Naive thymus-derived CD4-positive, alpha-beta T cell (primary cell): ENCODE data around the gene TDRD12. TPM values are rescaled to one million over a fixed set of nuclear protein-coding genes. Genes with fewer than 3 reads are reported as not detected.

Experiments
- ATAC-seq: fragments of 150-1000 bp; cut with Tn5 transposase; 2 replicates; pipeline ENCODE4 v1.10.0; 2021; ENCODE audit warnings: mild to moderate bottlenecking, moderate library complexity
- CTCF ChIA-PET: fragments of 350-600 bp; sonication (Branson Sonifier 250); formaldehyde crosslinking; loops from one replicate; lab custom pipeline; 2021; ENCODE audit warnings: antibody characterized with exemption; lab: Charles Lee
- POLR2A ChIA-PET: fragments of 350-600 bp; sonication (Branson Sonifier 250); formaldehyde crosslinking; loops from one replicate; lab custom pipeline; 2021; ENCODE audit warnings: antibody characterized with exemption, inconsistent platforms; lab: Charles Lee
- DNase-seq, 9 donors: peaks; one replicate each; pipeline versions ENCODE4 v3.0.0 to v3.0.0-alpha.2; 2020 to 2022; ENCODE audit warnings: mixed read lengths in 1 of 9
- H3K27ac ChIP-seq: one replicate; pipeline ENCODE4 v1.7.0; 2013; ENCODE audit warnings: mild to moderate bottlenecking, low read depth, low read length, moderate library complexity
- H3K27me3 ChIP-seq, 2 donors: one replicate each; pipeline ENCODE4 v1.7.0; 2013; ENCODE audit warnings: low read length in 2 of 2, mild to moderate bottlenecking in 2 of 2, moderate library complexity in 2 of 2; ENCODE audit not compliant: control insufficient read depth in 2 of 2, insufficient read depth in 2 of 2
- H3K36me3 ChIP-seq, 3 experiments: 1 replicate in 2 of 3; 2 replicates in 1 of 3; pipeline ENCODE4 v1.7.0; 2013; ENCODE audit warnings: low read length in 3 of 3, mild to moderate bottlenecking in 3 of 3, moderate library complexity in 1 of 3; ENCODE audit not compliant: insufficient read depth in 3 of 3, control insufficient read depth in 2 of 3
- H3K4me1 ChIP-seq, 2 donors: one replicate each; pipeline ENCODE4 v1.7.0; 2013; ENCODE audit warnings: low read length in 2 of 2, mild to moderate bottlenecking in 2 of 2, moderate library complexity in 1 of 2; ENCODE audit not compliant: control insufficient read depth in 2 of 2, insufficient read depth in 2 of 2
- H3K4me3 ChIP-seq: 2 replicates; pipeline ENCODE4 v1.7.0; 2013; ENCODE audit warnings: mild to moderate bottlenecking, low read length
- H3K9me3 ChIP-seq, 3 experiments: 1 replicate in 2 of 3; 2 replicates in 1 of 3; pipeline ENCODE4 v1.7.0; 2013; ENCODE audit warnings: low read length in 3 of 3; ENCODE audit not compliant: control insufficient read depth in 2 of 3
- H3K27ac Mint-ChIP-seq, 9 donors: one replicate each; pipeline ENCODE4 v1.8.0; 2020 to 2022; ENCODE audit warnings: mixed read lengths in 9 of 9, mild to moderate bottlenecking in 8 of 9, moderate library complexity in 5 of 9, inconsistent platforms in 2 of 9
- H3K27me3 Mint-ChIP-seq, 5 donors: one replicate each; pipeline ENCODE4 v1.8.0; 2021 to 2022; ENCODE audit warnings: mixed read lengths in 5 of 5, mild to moderate bottlenecking in 1 of 5
- H3K36me3 Mint-ChIP-seq, 5 donors: one replicate each; pipeline ENCODE4 v1.8.0; 2020 to 2022; ENCODE audit warnings: mixed read lengths in 5 of 5, mild to moderate bottlenecking in 3 of 5, inconsistent platforms in 1 of 5
- H3K4me1 Mint-ChIP-seq, 7 donors: one replicate each; pipeline ENCODE4 v1.8.0; 2020 to 2022; ENCODE audit warnings: mixed read lengths in 7 of 7, mild to moderate bottlenecking in 3 of 7, inconsistent platforms in 1 of 7
- H3K4me3 Mint-ChIP-seq, 10 donors: one replicate each; pipeline ENCODE4 v1.8.0; 2020 to 2022; ENCODE audit warnings: mild to moderate bottlenecking in 10 of 10, mixed read lengths in 10 of 10, moderate library complexity in 6 of 10, inconsistent platforms in 2 of 10
- H3K9me3 Mint-ChIP-seq, 11 donors: one replicate each; pipeline ENCODE4 v1.8.0; 2020 to 2022; ENCODE audit warnings: mixed read lengths in 11 of 11, mild to moderate bottlenecking in 4 of 11, inconsistent platforms in 1 of 11, moderate library complexity in 1 of 11
- intact Hi-C, 2 donors: fragments of 100-400 bp; cut with micrococcal nuclease; formaldehyde crosslinking; loops; one replicate each; pipeline ENCODE4 v1.15.1; 2023
- polyA plus RNA-seq, 2 donors: library from polyadenylated mRNA; unstranded; fragments of 300-500 nt; fragmentation: Illumina TruSeq; gene quantifications; one replicate each; pipeline ENCODE4 v1.2.3, GENCODE V29; 2021
- total RNA-seq, 6 experiments: library from RNA in 5 of 6; stranded (reverse) in 5 of 6; gene quantifications; 1 replicate in 5 of 6; 2 replicates in 1 of 6; pipeline ENCODE4 v1.2.3 and lab custom pipeline; 2021 to 2026

Gene TDRD12, protein sequence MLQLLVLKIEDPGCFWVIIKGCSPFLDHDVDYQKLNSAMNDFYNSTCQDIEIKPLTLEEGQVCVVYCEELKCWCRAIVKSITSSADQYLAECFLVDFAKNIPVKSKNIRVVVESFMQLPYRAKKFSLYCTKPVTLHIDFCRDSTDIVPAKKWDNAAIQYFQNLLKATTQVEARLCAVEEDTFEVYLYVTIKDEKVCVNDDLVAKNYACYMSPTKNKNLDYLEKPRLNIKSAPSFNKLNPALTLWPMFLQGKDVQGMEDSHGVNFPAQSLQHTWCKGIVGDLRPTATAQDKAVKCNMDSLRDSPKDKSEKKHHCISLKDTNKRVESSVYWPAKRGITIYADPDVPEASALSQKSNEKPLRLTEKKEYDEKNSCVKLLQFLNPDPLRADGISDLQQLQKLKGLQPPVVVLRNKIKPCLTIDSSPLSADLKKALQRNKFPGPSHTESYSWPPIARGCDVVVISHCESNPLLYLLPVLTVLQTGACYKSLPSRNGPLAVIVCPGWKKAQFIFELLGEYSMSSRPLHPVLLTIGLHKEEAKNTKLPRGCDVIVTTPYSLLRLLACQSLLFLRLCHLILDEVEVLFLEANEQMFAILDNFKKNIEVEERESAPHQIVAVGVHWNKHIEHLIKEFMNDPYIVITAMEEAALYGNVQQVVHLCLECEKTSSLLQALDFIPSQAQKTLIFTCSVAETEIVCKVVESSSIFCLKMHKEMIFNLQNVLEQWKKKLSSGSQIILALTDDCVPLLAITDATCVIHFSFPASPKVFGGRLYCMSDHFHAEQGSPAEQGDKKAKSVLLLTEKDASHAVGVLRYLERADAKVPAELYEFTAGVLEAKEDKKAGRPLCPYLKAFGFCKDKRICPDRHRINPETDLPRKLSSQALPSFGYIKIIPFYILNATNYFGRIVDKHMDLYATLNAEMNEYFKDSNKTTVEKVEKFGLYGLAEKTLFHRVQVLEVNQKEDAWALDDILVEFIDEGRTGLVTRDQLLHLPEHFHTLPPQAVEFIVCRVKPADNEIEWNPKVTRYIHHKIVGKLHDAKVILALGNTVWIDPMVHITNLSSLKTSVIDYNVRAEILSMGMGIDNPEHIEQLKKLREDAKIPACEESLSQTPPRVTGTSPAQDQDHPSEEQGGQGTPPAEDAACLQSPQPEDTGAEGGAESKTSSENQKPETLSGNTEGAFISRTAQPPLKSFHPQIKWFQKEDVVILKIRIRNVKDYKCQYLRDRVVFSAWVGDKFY (N-terminal part only)
- 1 to 10 TPM in 2 of 5 experiments, under 1 TPM in 3; 0.17 to 3.6 (median 0.92) TPM for total RNA-seq
- polyA plus RNA-seq, result under 1 TPM in 1 of 2 donors, not detected in 1; 0.43 TPM
- total RNA-seq (lab: John Stamatoyannopoulos, UW), result 0.94 reads per million

GRCh38 chr19:32719611-32720059, at the start of gene TDRD12:
TSS of gene TDRD12 (plus strand) at chr19:32719767. CDS start at chr19:32720073, 306 bp downstream.
- Histone ChIP-seq H3K4me1 (no peaks in the 10 kb centered on the region), H3K9me3 (no peaks in the 10 kb centered on the region), H3K36me3 (peaks cover 0 to 2% (median 0%) of the 10 kb centered on the region in 3 experiments), H3K4me3 (no peak within 1 kb of the TSS), H3K27me3 (no peaks in the 10 kb centered on the region), H3K27ac (no peak within 1 kb of the TSS)
- DNase-seq, result no peak
- Mint-ChIP-seq H3K4me1 (peaks cover 0 to 4% (median 0%) of the 10 kb centered on the region in 7 donors), H3K27ac (peak within 1 kb of the TSS in 1 of 9 donors; percentile 67), H3K9me3 (no peaks in the 10 kb centered on the region), H3K4me3 (no peak within 1 kb of the TSS), H3K36me3 (peaks cover 0 to 10% (median 7%) of the 10 kb centered on the region in 5 donors), H3K27me3 (no peaks in the 10 kb centered on the region)
- ChIA-PET POLR2A (no interaction called here), CTCF (no interaction called here)
- no peak for ATAC-seq
- intact Hi-C loops, result no loop called here

DNA sequence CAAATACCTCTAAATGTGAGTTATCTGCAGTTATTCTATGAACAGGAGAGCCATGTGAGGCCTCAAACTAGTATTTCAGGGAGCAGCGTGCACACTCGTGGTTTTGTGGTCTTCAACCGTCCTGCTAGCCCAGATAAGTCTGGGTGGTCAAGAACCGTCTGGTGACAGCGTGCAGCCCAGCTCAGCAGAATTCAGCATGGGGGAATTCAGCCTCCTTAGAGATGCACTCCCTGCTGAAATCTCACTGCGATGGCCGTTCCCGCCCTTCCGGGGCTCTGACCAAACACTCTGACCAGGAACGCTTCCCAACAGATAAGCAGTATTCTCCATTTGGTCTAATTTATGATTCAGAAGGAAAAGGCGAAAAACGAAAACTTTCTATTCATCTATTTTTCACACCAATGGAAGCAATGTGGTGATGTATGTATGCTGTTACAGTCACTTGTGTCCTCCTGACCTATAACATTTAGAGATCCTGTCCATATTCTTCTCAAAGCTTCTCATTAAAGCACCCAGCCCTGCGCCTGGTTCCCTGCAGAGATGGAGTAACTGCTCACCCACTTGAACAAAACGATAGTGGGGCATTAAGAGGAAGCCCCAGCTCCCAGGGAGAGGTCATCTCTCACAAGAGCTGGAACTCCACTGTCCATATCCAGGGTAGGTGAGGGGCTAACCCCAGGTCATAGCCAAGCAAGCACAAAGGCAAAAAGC, 47.5 kb upstream of the TDRD12 start:
- H3K27me3 ChIP-seq, result no peaks in the 10 kb centered on the region
- peaks cover 0 to 10% (median 1%) of the 10 kb centered on the region in 5 donors for H3K27me3 Mint-ChIP-seq
- H3K27ac ChIP-seq, result no peak overlapping the region
- POLR2A ChIA-PET, result interaction anchor here (0.5 to 0.6 kb wide), 2 partner anchors 387 to 409 kb away, joined by 3 read pairs; partner anchors contain the start of gene GPATCH1
- ATAC-seq, result no peak
- peak overlapping the region in 1 of 9 donors; percentile 40 for H3K27ac Mint-ChIP-seq
- peaks cover 36 to 59% (median 48%) of the 10 kb centered on the region in 7 donors for H3K4me1 Mint-ChIP-seq
- H3K36me3 Mint-ChIP-seq, result peaks cover 0 to 6% (median 0%) of the 10 kb centered on the region in 5 donors
- intact Hi-C loops, result loop anchor here in 1 of 2 donors (10.0 kb wide), 1 partner anchor 703 kb away; the partner anchor contains the start of gene CEBPG
- no peaks in the 10 kb centered on the region for H3K9me3 ChIP-seq
- no peaks in the 10 kb centered on the region for H3K9me3 Mint-ChIP-seq
- no peak overlapping the region for H3K4me3 ChIP-seq
- peaks cover 13 to 14% of the 10 kb centered on the region in 2 donors for H3K4me1 ChIP-seq
- peaks cover 0 to 6% (median 0%) of the 10 kb centered on the region in 3 experiments for H3K36me3 ChIP-seq
- H3K4me3 Mint-ChIP-seq, result peak overlapping the region in 7 of 10 donors; percentile 8 to 96 (median 43)
- CTCF ChIA-PET, result no interaction called here
- DNase-seq, result no peak

GRCh38 chr19:32672841-32673240, 46.7 kb upstream of the TDRD12 start:
- DNase-seq (no peak), ATAC-seq (no peak)
- Mint-ChIP-seq H3K27me3 (peaks cover 6 to 18% (median 8%) of the 10 kb centered on the region in 5 donors), H3K27ac (no peak overlapping the region), H3K4me3 (peak overlapping the region; percentile 37 to 96 (median 79)), H3K36me3 (peaks cover 0 to 6% (median 0%) of the 10 kb centered on the region in 5 donors), H3K9me3 (no peaks in the 10 kb centered on the region), H3K4me1 (peaks cover 40 to 64% (median 54%) of the 10 kb centered on the region in 7 donors)
- Histone ChIP-seq H3K9me3 (no peaks in the 10 kb centered on the region), H3K36me3 (peaks cover 0 to 5% (median 0%) of the 10 kb centered on the region in 3 experiments), H3K4me1 (peaks cover 13 to 14% of the 10 kb centered on the region in 2 donors), H3K27ac (no peak overlapping the region), H3K27me3 (no peaks in the 10 kb centered on the region), H3K4me3 (no peak overlapping the region)
- intact Hi-C loops, result loop anchor here in 1 of 2 donors (10.0 kb wide), 1 partner anchor 702 kb away; the partner anchor contains the start of gene CEBPG
- CTCF ChIA-PET, result no interaction called here
- POLR2A ChIA-PET, result no interaction called here

- Mint-ChIP-seq H3K4me1 (peaks cover 37 to 60% (median 51%) of the 10 kb centered on the region in 7 donors), H3K4me3 (peak overlapping the region; percentile 63 to 96 (median 95)), H3K36me3 (peaks cover 0 to 6% (median 0%) of the 10 kb centered on the region in 5 donors), H3K9me3 (no peaks in the 10 kb centered on the region), H3K27ac (peak overlapping the region in 3 of 9 donors; percentile 69 to 90 (median 70)), H3K27me3 (peaks cover 6 to 24% (median 8%) of the 10 kb centered on the region in 5 donors)
- Histone ChIP-seq H3K36me3 (peaks cover 0 to 5% (median 0%) of the 10 kb centered on the region in 3 experiments), H3K9me3 (no peaks in the 10 kb centered on the region), H3K27ac (no peak overlapping the region), H3K4me1 (peaks cover 13 to 14% of the 10 kb centered on the region in 2 donors), H3K4me3 (no peak overlapping the region), H3K27me3 (no peaks in the 10 kb centered on the region)
- ATAC-seq (no peak), DNase-seq (no peak)
- ChIA-PET POLR2A (interaction anchor here (0.6 kb wide), 2 partner anchors 74 to 1686 kb away, joined by 3 read pairs; no protein-coding TSS in a partner anchor), CTCF (interaction anchor here (0.6 kb wide), 1 partner anchor 91 kb away, joined by 3 read pairs; no protein-coding TSS in a partner anchor)
- intact Hi-C loops, result loop anchor here in 1 of 2 donors (10.0 kb wide), 1 partner anchor 701 kb away; the partner anchor contains the start of gene CEBPG
These were observed 46.0 kb upstream of the TDRD12 start for GRCh38 chr19:32673573-32673972.

- Mint-ChIP-seq H3K27ac (peak overlapping the region; percentile 69 to 90 (median 82)), H3K4me1 (peaks cover 33 to 52% (median 44%) of the 10 kb centered on the region in 7 donors), H3K27me3 (peaks cover 6 to 31% (median 8%) of the 10 kb centered on the region in 5 donors), H3K9me3 (no peaks in the 10 kb centered on the region), H3K36me3 (peaks cover 0 to 6% (median 0%) of the 10 kb centered on the region in 5 donors), H3K4me3 (peak overlapping the region; percentile 90 to 98 (median 96))
- CTCF ChIA-PET, result interaction anchor here (0.6 to 1.2 kb wide), 3 partner anchors 17 to 92 kb away, joined by 3 to 5 read pairs (median 4); partner anchors contain the start of gene NUDT19
- Histone ChIP-seq H3K27me3 (no peaks in the 10 kb centered on the region), H3K4me1 (peaks cover 13 to 14% of the 10 kb centered on the region in 2 donors), H3K4me3 (peak overlapping the region; percentile 97), H3K27ac (peak overlapping the region; percentile 67), H3K36me3 (peaks cover 0 to 3% (median 0%) of the 10 kb centered on the region in 3 experiments), H3K9me3 (no peaks in the 10 kb centered on the region)
- POLR2A ChIA-PET, result interaction anchor here (0.6 to 2.2 kb wide), 8 partner anchors 17 to 1686 kb away, joined by 3 to 15 read pairs (median 4); partner anchors contain the start of genes DPY19L3 and NUDT19
- DNase-seq, result peak in 2 of 9 donors; percentile 22 to 25
- no peak for ATAC-seq
- intact Hi-C loops, result loop anchor here (2.0 to 10.0 kb wide), 3 partner anchors 32 to 700 kb away; partner anchors contain the start of gene CEBPG (in 2 of the 2)
These were observed 45.2 kb upstream of the TDRD12 start for GRCh38 chr19:32674153-32674930.
